CD14-positive monocyte (primary cell): ENCODE data around the gene TRAM2. TPM values are rescaled to one million over a fixed set of nuclear protein-coding genes. Genes with fewer than 3 reads are reported as not detected.
A peak's percentile ranks its signal among the peaks of the same experiment; 100 is the strongest.

Experiments used
- DNase-seq, 3 donors: peaks; one replicate each; pipeline ENCODE4 v3.0.0-alpha.2; 2011 to 2022
- H2AFZ ChIP-seq: 2 replicates; pipeline ENCODE4 v1.6.0; 2012; ENCODE audit warnings: mild to moderate bottlenecking, low read depth, low read length, inconsistent platforms; ENCODE audit not compliant: insufficient read depth, poor library complexity, severe bottlenecking
- H3K27ac ChIP-seq, 2 donors: 1 replicate in 1 of 2; 2 replicates in 1 of 2; pipeline ENCODE4 v1.5.1; 2012 to 2013; ENCODE audit warnings: low read length in 2 of 2, control low read depth in 1 of 2, inconsistent platforms in 1 of 2, low read depth in 1 of 2, mild to moderate bottlenecking in 1 of 2
- H3K27me3 ChIP-seq, 2 donors: one replicate each; pipeline versions ENCODE4 v1.6.0 to v1.6.1; 2011 to 2013; ENCODE audit warnings: low read length in 2 of 2; ENCODE audit not compliant: control insufficient read depth in 2 of 2, insufficient read depth in 2 of 2
- H3K36me3 ChIP-seq, 2 donors: replicated peaks in 1 of 2; 1 replicate in 1 of 2; 2 replicates in 1 of 2; pipeline versions ENCODE4 v1.5.1 to v1.6.1; 2012 to 2013; ENCODE audit warnings: low read length in 2 of 2, control low read depth in 1 of 2, inconsistent platforms in 1 of 2, mild to moderate bottlenecking in 1 of 2; ENCODE audit not compliant: insufficient read depth in 2 of 2, control insufficient read depth in 1 of 2
- H3K4me1 ChIP-seq, 2 donors: 1 replicate in 1 of 2; 2 replicates in 1 of 2; pipeline versions ENCODE4 v1.5.1 to v1.6.1; 2012 to 2013; ENCODE audit warnings: low read length in 2 of 2, control low read depth in 1 of 2, inconsistent platforms in 1 of 2, mild to moderate bottlenecking in 1 of 2, moderate library complexity in 1 of 2; ENCODE audit not compliant: insufficient read depth in 2 of 2, control insufficient read depth in 1 of 2
- H3K4me2 ChIP-seq: replicated peaks from 2 replicates; pipeline ENCODE3; 2012; ENCODE audit warnings: low read length, moderate library complexity, mild to moderate bottlenecking; ENCODE audit not compliant: poor library complexity, severe bottlenecking; ENCODE audit errors: extremely low read depth
- H3K4me3 ChIP-seq, 3 experiments: fragments of 200-600 bp in 1 of 3; sonication (generic) in 1 of 3; replicated peaks in 1 of 3; 1 replicate in 2 of 3; 2 replicates in 1 of 3; pipeline ENCODE4 v1.5.1; 2011 to 2013; ENCODE audit warnings: low read length in 3 of 3, mild to moderate bottlenecking in 3 of 3, control low read depth in 2 of 3, low read depth in 2 of 3, inconsistent platforms in 1 of 3, moderate library complexity in 1 of 3
- H3K79me2 ChIP-seq: 2 replicates; pipeline ENCODE4 v1.6.0; 2012; ENCODE audit warnings: mild to moderate bottlenecking, control low read depth, inconsistent platforms, low read length, moderate library complexity; ENCODE audit not compliant: insufficient read depth
- H3K9ac ChIP-seq: 2 replicates; pipeline ENCODE4 v1.6.0; 2017; ENCODE audit warnings: low read length, mild to moderate bottlenecking; ENCODE audit not compliant: insufficient read depth, poor library complexity, severe bottlenecking
- H3K9me3 ChIP-seq, 2 donors: replicated peaks in 1 of 2; 1 replicate in 1 of 2; 2 replicates in 1 of 2; pipeline versions ENCODE4 v1.5.1 to v1.6.1; 2012 to 2013; ENCODE audit warnings: low read length in 2 of 2, control low read depth in 1 of 2; ENCODE audit not compliant: control insufficient read depth in 1 of 2, insufficient read depth in 1 of 2
- H4K20me1 ChIP-seq: 2 replicates; pipeline ENCODE4 v1.6.0; 2012; ENCODE audit warnings: mild to moderate bottlenecking, low read length, control low read depth, moderate library complexity; ENCODE audit not compliant: insufficient read depth
- H3K27ac Mint-ChIP-seq, 7 donors: one replicate each; pipeline ENCODE4 v1.8.0; 2020; ENCODE audit warnings: mild to moderate bottlenecking in 7 of 7, mixed read lengths in 7 of 7, moderate library complexity in 6 of 7, inconsistent platforms in 2 of 7
- H3K27me3 Mint-ChIP-seq, 3 donors: one replicate each; pipeline ENCODE4 v1.8.0; 2021 to 2022; ENCODE audit warnings: low read depth in 3 of 3, mild to moderate bottlenecking in 3 of 3, mixed read lengths in 3 of 3, moderate library complexity in 3 of 3, inconsistent platforms in 1 of 3
- H3K36me3 Mint-ChIP-seq, 2 donors: one replicate each; pipeline ENCODE4 v1.8.0; 2020; ENCODE audit warnings: mixed read lengths in 2 of 2, inconsistent platforms in 1 of 2, mild to moderate bottlenecking in 1 of 2
- H3K4me1 Mint-ChIP-seq: one replicate; pipeline ENCODE4 v1.8.0; 2020; ENCODE audit warnings: mild to moderate bottlenecking, mixed read lengths
- H3K4me3 Mint-ChIP-seq, 2 donors: one replicate each; pipeline ENCODE4 v1.8.0; 2020; ENCODE audit warnings: mild to moderate bottlenecking in 2 of 2, mixed read lengths in 2 of 2, moderate library complexity in 1 of 2
- H3K9me3 Mint-ChIP-seq, 7 donors: one replicate each; pipeline ENCODE4 v1.8.0; 2020 to 2022; ENCODE audit warnings: mixed read lengths in 7 of 7, mild to moderate bottlenecking in 6 of 7, moderate library complexity in 6 of 7, inconsistent platforms in 2 of 7
- WGBS: methylation state at CpG from one replicate; pipeline ENCODE4 v1.1.5; 2013; ENCODE audit warnings: missing lambda C conversion rate; ENCODE audit not compliant: insufficient coverage; 5-methylcytosine and 5-hydroxymethylcytosine counted together
- intact Hi-C, 2 donors: fragments of 100-400 bp; cut with micrococcal nuclease; formaldehyde crosslinking; loops; one replicate each; pipeline versions ENCODE4 v1.15.0 to v1.15.1; 2023
- polyA plus RNA-seq, 3 donors: library from polyadenylated mRNA; depleted of rRNA in 1 of 3; unstranded in 2 of 3; stranded (reverse) in 1 of 3; fragments of 300-500 nt in 2 of 3; fragments of >200 nt in 1 of 3; fragmentation: Illumina TruSeq in 2 of 3; gene quantifications; 1 replicate in 2 of 3; 2 replicates in 1 of 3; pipeline ENCODE4 v1.2.3, GENCODE V29; 2012 to 2021
- TF ChIP-seq, protein P1 (sequence below): fragments of 200-600 bp; IDR thresholded peaks from one replicate; pipeline ENCODE4 v1.8.0; 2022; ENCODE audit warnings: antibody characterized with exemption, mild to moderate bottlenecking

The TRAM2 gene
- polyA plus RNA-seq, 3 donors, result 4.7 to 11.7 (median 5.9) TPM

DNA sequence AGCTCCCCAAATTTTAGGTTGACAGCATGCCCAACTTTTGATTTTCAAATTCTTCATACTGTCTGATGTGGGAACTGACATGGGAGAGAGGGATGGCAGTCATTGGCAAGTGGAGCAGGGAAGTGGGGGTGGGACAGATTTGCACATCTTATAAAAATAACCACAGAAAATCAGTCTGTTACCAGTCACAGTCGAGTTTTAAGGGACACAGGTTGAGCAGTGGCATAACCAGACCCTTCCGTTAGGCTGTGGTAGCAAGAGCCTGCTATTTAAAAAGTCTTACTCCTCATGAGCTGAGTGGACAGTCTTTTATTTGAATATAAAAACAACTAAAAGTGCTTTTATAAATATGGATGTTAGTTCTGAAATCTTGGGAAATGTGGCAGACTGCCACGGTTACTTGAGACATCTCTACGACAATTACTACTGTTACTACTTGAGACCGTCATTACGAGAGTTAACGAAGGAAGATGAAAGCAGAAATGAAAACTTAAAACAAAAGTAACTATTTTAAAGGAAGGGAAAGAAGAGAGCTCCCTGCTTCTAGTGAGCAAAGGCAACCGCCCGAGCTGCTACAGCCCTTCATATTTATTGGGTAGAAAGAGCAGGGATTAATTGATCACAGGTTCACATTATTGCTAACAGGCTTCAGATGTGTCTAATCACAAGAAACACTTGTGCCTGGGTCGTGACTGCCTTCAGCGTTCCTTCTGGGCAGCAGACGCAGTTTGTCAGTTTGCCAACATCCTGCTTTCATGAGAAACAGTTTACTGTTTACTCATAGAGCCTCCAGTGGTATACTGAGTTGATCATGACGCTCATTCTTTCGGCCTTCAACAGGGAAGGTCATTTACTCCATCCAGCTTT, 85.4 kb downstream of the TRAM2 start:
- H3K9me3 Mint-ChIP-seq, result peaks cover 0 to 9% (median 7%) of the 10 kb centered on the region in 7 donors

DNA sequence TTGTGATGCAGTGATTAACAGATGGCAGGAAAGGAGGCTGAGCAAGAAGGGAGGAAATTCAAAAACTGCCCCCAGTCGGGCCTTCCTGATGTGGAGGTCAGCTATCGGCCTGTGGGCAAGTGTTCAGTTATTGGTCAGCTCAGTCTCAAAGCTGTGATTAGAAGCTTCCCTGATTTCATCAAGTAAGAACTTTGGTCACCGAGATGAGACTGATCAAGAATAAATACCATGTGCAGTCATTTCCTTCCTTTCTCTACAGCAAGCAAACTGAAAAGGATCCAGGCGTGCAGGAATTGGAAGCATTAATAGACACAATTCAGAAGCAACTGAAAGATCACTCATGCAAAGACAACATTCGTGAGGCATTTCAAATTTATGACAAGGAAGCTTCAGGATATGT, 87.0 kb downstream of the TRAM2 start:
- H2AFZ ChIP-seq, result no peak overlapping the region
- no peak overlapping the region for H3K4me3 ChIP-seq
- no peaks in the 10 kb centered on the region for H3K36me3 ChIP-seq
- H3K27ac ChIP-seq, result no peak overlapping the region
- no peak for DNase-seq
- H3K27me3 Mint-ChIP-seq, result no peaks in the 10 kb centered on the region
- H3K79me2 ChIP-seq, result no peaks in the 10 kb centered on the region
- no peak overlapping the region for H3K4me3 Mint-ChIP-seq
- peaks cover 12 to 21% of the 10 kb centered on the region in 2 donors for H3K4me1 ChIP-seq
- no peaks in the 10 kb centered on the region for H4K20me1 ChIP-seq
- H3K9me3 Mint-ChIP-seq, result peaks cover 0 to 5% (median 3%) of the 10 kb centered on the region in 7 donors
- intact Hi-C loops, result no loop called here
- peaks cover 1 to 6% of the 10 kb centered on the region in 2 donors for H3K36me3 Mint-ChIP-seq
- no peaks in the 10 kb centered on the region for H3K9me3 ChIP-seq
- no peak overlapping the region for H3K4me2 ChIP-seq
- TF ChIP-seq, protein P1, sequence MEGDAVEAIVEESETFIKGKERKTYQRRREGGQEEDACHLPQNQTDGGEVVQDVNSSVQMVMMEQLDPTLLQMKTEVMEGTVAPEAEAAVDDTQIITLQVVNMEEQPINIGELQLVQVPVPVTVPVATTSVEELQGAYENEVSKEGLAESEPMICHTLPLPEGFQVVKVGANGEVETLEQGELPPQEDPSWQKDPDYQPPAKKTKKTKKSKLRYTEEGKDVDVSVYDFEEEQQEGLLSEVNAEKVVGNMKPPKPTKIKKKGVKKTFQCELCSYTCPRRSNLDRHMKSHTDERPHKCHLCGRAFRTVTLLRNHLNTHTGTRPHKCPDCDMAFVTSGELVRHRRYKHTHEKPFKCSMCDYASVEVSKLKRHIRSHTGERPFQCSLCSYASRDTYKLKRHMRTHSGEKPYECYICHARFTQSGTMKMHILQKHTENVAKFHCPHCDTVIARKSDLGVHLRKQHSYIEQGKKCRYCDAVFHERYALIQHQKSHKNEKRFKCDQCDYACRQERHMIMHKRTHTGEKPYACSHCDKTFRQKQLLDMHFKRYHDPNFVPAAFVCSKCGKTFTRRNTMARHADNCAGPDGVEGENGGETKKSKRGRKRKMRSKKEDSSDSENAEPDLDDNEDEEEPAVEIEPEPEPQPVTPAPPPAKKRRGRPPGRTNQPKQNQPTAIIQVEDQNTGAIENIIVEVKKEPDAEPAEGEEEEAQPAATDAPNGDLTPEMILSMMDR, result no peak
- WGBS, result 27% methylated on average over 4 of the region's 5 CpGs
- no peaks in the 10 kb centered on the region for H3K27me3 ChIP-seq
- H3K4me1 Mint-ChIP-seq, result peaks cover 33% of the 10 kb centered on the region
- H3K27ac Mint-ChIP-seq, result no peak overlapping the region
- H3K9ac ChIP-seq, result no peak overlapping the region

More for the DNA sequence above, 85.4 kb downstream of the TRAM2 start:
- H3K27me3 ChIP-seq, result no peaks in the 10 kb centered on the region
- peaks cover 33% of the 10 kb centered on the region for H3K4me1 Mint-ChIP-seq
- peaks cover 12 to 21% of the 10 kb centered on the region in 2 donors for H3K4me1 ChIP-seq
- no peaks in the 10 kb centered on the region for H4K20me1 ChIP-seq
- H3K9me3 ChIP-seq, result no peaks in the 10 kb centered on the region
- H3K36me3 ChIP-seq, result no peaks in the 10 kb centered on the region
- peak overlapping the region; percentile 14 for H2AFZ ChIP-seq
- H3K27ac Mint-ChIP-seq, result peak overlapping the region; percentile 20 to 89 (median 86)
- no peaks in the 10 kb centered on the region for H3K27me3 Mint-ChIP-seq
- peak in 2 of 3 donors; percentile 21 to 54 for DNase-seq
- intact Hi-C loops, result no loop called here
- H3K9ac ChIP-seq, result peak overlapping the region; percentile 52
- H3K36me3 Mint-ChIP-seq, result peaks cover 4 to 14% of the 10 kb centered on the region in 2 donors
- peak overlapping the region; percentile 71 to 89 for H3K4me3 Mint-ChIP-seq
- H3K4me2 ChIP-seq, result peak overlapping the region; percentile 44
- H3K4me3 ChIP-seq, result peak overlapping the region; percentile 9 to 64 (median 55)
- H3K79me2 ChIP-seq, result no peaks in the 10 kb centered on the region
- 58% methylated on average over 6 of the region's 14 CpGs for WGBS
- H3K27ac ChIP-seq, result peak overlapping the region; percentile 13 to 77
- TF ChIP-seq, protein P1, result no peak
